Panc1 (cell line): ENCODE measurements around the gene FARP2.

Source experiments
- CTCF ChIP-seq: fragments of 450-650 bp; IDR thresholded peaks from 2 replicates; pipeline ENCODE4 v1.5.1; 2017; ENCODE audit warnings: mild to moderate bottlenecking
- POLR2AphosphoS5 ChIP-seq: IDR thresholded peaks from 2 replicates; pipeline ENCODE4 v1.6.1; 2012; ENCODE audit warnings: mild to moderate bottlenecking, low read depth, low read length, moderate library complexity
- TCF7L2 ChIP-seq: IDR thresholded peaks from 2 replicates; pipeline ENCODE4 v1.6.1; 2011; ENCODE audit warnings: mild to moderate bottlenecking, low read depth, low read length, inconsistent platforms

- no peak for TF ChIP-seq POLR2AphosphoS5
- TF ChIP-seq CTCF: no peak
- TF ChIP-seq TCF7L2: no peak
These were observed 141.1 kb downstream of the FARP2 start for GRCh38 chr2:241496904-241497877.
